ENCODE results near the gene ZNF30.
"Not testable (repeated sequence)": the region's sequence is repeated elsewhere in the genome, so short reads cannot be mapped to it uniquely, and the experiment has no call there.

ZNF30 gene

DNA sequence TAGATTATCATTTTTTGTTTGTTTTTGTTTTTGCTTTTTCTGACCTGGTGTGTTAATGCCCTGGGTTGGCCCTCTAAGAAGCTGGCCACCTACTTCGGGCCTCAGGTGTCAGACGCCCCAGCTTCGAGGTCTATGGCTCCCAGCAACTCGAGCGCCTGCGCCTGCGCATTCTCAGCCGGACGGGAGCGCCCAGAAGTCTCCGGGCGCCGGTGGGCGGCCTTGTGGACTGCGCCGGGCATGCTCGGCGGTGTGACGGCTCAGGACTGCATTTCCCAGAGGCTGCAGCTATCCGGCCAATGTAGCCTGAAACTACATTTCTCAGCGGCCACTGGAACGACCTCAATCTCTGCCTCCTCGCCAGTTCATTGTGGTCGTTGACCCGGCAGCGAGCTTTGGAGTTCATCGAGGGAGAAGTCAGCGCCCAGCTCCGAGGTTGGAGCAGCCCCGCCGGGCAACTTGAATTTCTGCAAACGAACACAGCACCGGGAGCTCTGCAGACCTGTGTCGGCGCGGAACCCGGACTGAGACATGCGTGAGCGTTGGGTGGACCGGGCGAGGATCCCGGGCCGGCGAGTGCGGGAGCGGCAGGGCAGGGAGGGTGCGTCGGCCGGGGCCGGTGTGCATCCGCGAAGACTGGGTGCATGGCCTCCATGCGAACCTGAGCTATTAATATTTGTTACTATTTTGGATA lies at the start of gene ZNF30:
TSS of gene ZNF30 (plus strand) at position 219 of the 691 bp plus-strand sequence. CDS start 3,045 bp downstream, outside the sequence.
- Mint-ChIP-seq H3K9me3 (no peaks in the 10 kb centered on the region), H3K36me3 (ENCODE audit: low read depth) (peaks cover 14% of the 10 kb centered on the region), H3K27me3 (no peaks in the 10 kb centered on the region), H3K4me1 (peaks cover 15% of the 10 kb centered on the region), H3K4me3 (peak within 1 kb of the TSS; percentile 90), H3K27ac (peak within 1 kb of the TSS; percentile 72)
- peak; percentile 99 for ATAC-seq
- DNase-seq = peak; percentile 86

DNA sequence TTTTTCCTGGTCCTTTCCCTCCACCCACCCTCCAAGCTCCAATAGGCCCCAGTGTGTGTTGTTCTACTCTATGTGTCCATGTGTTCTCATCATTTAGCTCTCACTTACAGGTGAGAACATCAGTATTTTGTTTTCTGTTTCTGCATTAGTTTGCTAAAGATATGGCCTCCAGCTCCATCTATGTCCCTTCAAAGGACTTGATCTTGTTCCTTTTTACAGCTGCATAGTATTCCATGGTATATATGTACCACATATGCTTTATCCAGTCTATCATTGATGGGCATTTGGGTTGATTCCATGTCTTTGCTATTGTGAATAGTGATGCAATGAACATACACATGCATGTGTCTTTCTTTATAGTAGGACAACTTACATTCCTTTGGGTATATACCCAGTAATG lies 47.1 kb upstream of the ZNF30 start:
- Mint-ChIP-seq H3K27ac (no peak overlapping the region), H3K4me1 (no peaks in the 10 kb centered on the region), H3K9me3 (peaks cover 14% of the 10 kb centered on the region), H3K4me3 (no peak overlapping the region), H3K27me3 (no peaks in the 10 kb centered on the region), H3K36me3 (ENCODE audit: low read depth) (no peaks in the 10 kb centered on the region)
- ATAC-seq (no peak), DNase-seq (no peak)

DNA sequence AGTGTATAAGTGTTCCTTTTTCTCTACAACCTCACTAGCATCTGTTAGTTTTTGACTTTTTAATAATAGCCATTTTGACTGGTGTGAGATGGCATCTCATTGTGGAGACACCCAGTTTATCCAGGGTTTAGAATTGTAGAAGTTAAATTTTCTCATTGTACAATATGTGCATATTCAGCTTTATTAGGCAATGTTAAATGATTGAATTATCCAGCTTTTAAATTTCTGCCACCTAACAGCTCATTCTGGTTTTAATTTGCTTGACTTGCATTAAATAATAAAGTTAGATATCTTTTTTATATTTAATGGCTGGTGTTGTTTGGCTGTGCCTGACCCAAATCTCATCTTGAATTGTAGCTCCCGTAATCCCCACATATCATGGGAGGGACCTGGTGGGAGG lies 46.7 kb upstream of the ZNF30 start:
- no peaks in the 10 kb centered on the region for H3K4me1 Mint-ChIP-seq
- peaks cover 18% of the 10 kb centered on the region for H3K9me3 Mint-ChIP-seq
- peaks cover 4% of the 10 kb centered on the region for H3K36me3 Mint-ChIP-seq (ENCODE audit: low read depth)
- ATAC-seq (no peak), DNase-seq (no peak)
- H3K4me3 Mint-ChIP-seq = no peak overlapping the region
- no peak overlapping the region for H3K27ac Mint-ChIP-seq
- no peaks in the 10 kb centered on the region for H3K27me3 Mint-ChIP-seq

DNA sequence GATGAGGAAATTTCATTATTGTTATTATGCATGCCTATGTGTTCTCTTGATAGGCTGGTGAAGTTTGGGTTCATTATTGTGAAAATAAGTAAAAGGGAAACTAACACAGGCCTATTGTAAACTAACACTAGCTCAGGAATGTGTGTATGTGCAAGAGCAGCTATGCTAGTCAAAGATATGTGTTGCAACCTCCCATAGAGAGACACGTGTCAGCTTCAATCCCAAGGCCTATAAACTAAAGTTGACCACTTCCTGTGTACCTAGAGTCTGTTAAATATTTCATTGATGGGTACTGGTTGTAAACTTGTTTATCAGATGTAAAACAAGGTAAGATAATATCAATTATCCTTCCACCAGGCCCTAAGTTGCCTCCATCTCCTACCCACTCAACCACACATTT lies 44.7 kb upstream of the ZNF30 start:
- Mint-ChIP-seq H3K9me3 (peaks cover 30% of the 10 kb centered on the region), H3K4me1 (no peaks in the 10 kb centered on the region), H3K27ac (no peak overlapping the region), H3K4me3 (no peak overlapping the region), H3K36me3 (ENCODE audit: low read depth) (peaks cover 5% of the 10 kb centered on the region), H3K27me3 (no peaks in the 10 kb centered on the region)
- ATAC-seq (no peak), DNase-seq (no peak)

DNA sequence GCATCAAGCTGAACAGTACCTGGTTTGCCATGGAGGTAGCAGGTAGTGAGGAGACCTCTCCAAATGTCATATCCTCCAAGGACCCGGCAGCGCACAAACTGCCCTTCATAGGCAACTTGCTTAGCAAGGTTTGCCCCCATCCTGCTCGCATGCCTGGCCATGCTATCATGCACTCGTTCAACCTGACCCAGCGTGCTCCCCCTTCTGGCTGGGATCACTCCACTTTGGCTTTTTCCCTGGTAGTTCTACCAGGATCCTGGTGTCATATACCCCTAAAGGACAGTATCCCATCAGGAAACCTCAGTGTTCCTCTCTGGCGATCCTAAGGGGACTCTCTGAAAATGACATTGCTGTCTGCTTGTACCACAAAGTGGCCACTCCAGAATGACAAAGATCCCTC lies 38.6 kb upstream of the ZNF30 start:
- Mint-ChIP-seq H3K27ac (no peak overlapping the region), H3K4me1 (no peaks in the 10 kb centered on the region), H3K4me3 (no peak overlapping the region)

DNA sequence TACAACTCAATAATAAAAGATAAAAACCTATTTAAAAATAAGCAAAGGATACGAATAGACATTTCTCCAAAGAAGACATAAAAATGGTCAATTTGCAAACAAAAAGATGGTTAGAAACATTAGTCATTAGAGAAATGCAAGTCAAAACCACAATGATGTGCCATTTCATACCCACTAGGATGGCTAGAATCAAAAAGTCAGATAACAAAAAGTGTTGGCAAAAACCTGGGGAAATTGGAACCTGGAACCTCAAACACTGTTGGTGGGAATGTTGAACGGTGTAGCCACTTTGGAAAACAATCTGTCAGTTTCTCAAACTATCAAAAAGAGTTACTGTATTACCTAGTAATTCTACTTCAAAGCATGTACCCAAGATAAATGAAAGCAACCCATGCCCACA lies 26.5 kb upstream of the ZNF30 start:
- peaks cover 16% of the 10 kb centered on the region for H3K9me3 Mint-ChIP-seq
- DNase-seq (no peak), ATAC-seq (no peak)
- no peak overlapping the region for H3K27ac Mint-ChIP-seq
- no peaks in the 10 kb centered on the region for H3K36me3 Mint-ChIP-seq (ENCODE audit: low read depth)
- H3K4me1 Mint-ChIP-seq = peaks cover 4% of the 10 kb centered on the region
- H3K4me3 Mint-ChIP-seq = no peak overlapping the region
- H3K27me3 Mint-ChIP-seq = peaks cover 16% of the 10 kb centered on the region

More for the DNA sequence above, 38.6 kb upstream of the ZNF30 start:
- Mint-ChIP-seq H3K36me3 (ENCODE audit: low read depth) (peaks cover 5% of the 10 kb centered on the region), H3K9me3 (peaks cover 32% of the 10 kb centered on the region), H3K27me3 (no peaks in the 10 kb centered on the region)
- DNase-seq (no peak), ATAC-seq (no peak)

DNA sequence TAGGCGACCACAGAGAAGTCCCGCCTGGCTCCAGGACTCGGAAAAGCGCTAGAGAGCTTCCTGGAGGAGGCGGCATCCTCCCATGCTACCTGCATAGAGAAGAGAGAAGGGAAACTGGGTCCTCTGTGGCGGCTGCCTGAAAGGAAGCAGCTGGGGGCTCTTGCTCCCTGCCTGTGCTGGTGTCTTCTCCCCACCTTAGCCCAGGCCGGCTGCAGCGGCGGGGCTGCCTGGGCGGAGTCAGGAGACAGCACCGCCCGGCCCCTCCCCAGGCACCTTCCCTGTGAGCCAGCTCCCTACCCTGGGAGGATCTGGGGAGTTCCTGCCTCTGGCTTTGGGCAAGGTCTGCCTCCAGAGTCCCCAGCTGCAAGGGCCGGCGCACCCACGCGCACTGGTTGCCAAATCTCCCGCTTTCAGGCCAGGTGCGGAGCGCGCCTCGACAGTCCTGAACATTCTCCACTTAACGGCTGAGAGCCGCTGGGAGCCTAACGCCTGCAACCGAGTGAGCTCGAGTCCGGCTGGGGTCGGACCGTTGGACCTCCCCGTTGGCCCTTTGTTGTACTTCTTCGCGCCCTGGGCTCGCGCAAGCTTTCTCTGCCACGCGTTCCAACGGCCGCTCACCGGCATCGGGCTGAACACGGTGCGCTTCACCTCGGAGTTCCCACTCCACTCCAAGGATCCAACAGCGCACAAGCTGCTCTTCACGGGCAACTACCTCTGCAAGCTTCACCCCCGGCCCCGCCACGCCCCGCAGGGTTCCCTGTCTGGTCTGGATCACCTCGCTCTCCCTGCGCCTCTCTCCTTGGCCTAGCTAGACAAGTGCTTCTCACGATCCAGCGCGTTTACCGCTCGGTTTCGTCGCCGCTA lies 21.8 kb upstream of the ZNF30 start:
- peaks cover 4% of the 10 kb centered on the region for H3K9me3 Mint-ChIP-seq
- peaks cover 11% of the 10 kb centered on the region for H3K4me1 Mint-ChIP-seq
- no peak overlapping the region for H3K27ac Mint-ChIP-seq
- DNase-seq = no peak
- peaks cover 4% of the 10 kb centered on the region for H3K36me3 Mint-ChIP-seq (ENCODE audit: low read depth)
- H3K4me3 Mint-ChIP-seq = peak overlapping the region; percentile 38
- ATAC-seq = no peak
- peaks cover 41% of the 10 kb centered on the region for H3K27me3 Mint-ChIP-seq

DNA sequence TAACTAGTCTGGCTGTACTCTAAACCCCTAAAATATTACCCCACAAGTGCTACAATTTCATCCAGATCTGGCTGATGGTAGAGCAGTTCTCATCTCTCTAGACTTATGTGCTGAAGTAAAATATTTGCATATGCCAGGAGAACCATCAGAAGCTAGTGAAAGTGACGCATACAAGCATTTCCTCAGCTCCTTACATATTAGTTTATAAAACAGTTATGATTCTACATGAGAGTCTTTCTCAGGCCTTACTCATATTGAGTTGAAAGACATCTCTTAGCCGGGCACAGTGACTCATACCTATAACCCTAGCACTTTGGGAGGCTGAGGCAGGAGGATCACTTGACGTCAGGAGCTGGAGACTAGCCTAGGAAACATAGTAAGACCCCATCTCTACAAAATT lies 15.9 kb upstream of the ZNF30 start:
- Mint-ChIP-seq H3K4me1 (peaks cover 2% of the 10 kb centered on the region), H3K27me3 (peaks cover 22% of the 10 kb centered on the region), H3K27ac (no peak overlapping the region), H3K4me3 (no peak overlapping the region), H3K9me3 (peaks cover 7% of the 10 kb centered on the region), H3K36me3 (ENCODE audit: low read depth) (peaks cover 4% of the 10 kb centered on the region)
- ATAC-seq (no peak), DNase-seq (no peak)

DNA sequence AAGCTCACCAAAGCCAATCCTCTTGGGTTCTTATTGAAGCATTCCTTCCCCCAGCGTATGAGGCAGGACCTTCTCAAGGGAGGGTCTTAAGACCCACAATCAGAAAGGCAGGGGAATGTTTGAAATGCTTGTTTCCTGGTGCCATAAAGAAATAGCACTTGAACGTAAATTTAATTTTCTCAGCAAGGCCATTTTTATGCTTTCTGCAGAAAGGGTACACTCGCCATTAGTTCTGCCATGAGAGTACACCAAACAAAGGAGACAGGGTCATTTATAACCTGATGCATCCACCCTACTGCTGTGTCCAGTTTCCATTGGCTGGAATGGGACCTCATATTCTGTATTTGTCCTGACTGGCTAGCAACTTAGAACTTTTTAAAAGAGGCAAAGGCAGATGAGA lies 9.6 kb upstream of the ZNF30 start:
- H3K27ac Mint-ChIP-seq; H3K4me1 Mint-ChIP-seq; H3K36me3 Mint-ChIP-seq (ENCODE audit: low read depth); H3K4me3 Mint-ChIP-seq; ATAC-seq; H3K27me3 Mint-ChIP-seq; DNase-seq: not testable (repeated sequence)
- peaks cover 24% of the 10 kb centered on the region for H3K9me3 Mint-ChIP-seq

DNA sequence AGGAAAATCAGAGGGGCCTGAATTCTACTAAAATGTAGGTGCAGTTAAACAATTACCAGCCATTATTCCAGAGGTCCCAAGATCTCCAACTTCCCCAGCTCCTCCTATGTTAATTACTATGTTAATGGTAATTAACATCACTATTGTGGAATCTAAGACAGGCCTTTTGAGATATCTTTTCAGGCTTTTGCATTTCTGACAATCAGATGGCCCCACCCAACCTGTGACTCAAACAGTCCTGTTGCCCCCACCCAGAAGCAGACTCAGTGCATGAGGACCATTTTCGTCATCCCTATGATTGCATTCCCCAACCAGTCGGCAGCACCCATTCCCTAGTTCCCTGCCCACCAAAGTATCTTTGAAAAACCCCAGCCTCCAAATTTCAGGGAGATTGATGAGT lies 8.5 kb upstream of the ZNF30 start:
- DNase-seq = no peak
- Mint-ChIP-seq H3K27ac (no peak overlapping the region), H3K9me3 (peaks cover 24% of the 10 kb centered on the region), H3K4me3 (no peak overlapping the region), H3K4me1 (no peaks in the 10 kb centered on the region), H3K36me3 (ENCODE audit: low read depth) (peaks cover 8% of the 10 kb centered on the region), H3K27me3 (no peaks in the 10 kb centered on the region)
- no peak for ATAC-seq

DNA sequence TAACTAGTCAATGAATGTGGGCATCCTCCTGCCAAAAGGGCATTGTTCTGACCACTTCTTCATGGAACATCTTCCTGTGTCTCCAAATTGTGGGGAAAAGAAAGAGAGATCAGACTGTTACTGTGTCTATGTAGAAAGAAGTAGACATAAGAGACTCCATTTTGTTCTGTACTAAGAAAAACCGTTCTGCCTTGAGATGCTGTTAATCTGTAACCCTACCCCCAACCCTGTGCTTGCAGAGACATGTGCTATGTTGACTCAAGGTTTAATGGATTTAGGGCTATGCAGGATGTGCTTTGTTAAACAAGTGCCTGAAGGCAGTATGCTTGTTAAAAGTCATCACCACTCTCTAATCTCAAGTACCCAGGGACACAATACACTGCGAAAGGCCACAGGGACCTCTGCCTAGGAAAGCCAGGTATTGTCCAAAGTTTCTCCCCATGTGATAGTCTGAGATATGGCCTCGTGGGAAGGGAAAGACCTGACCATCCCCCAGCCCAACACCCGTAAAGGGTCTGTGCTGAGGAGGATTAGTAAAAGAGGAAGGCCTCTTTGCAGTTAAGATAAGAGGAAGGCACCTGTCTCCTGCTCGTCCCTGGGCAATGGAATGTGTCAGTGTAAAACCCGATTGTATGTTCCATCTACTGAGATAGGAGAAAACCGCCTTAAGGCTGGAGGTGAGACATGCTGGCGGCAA lies 6.5 kb upstream of the ZNF30 start:
- H3K4me1 Mint-ChIP-seq; DNase-seq; H3K27ac Mint-ChIP-seq; ATAC-seq; H3K36me3 Mint-ChIP-seq (ENCODE audit: low read depth); H3K27me3 Mint-ChIP-seq; H3K4me3 Mint-ChIP-seq: not testable (repeated sequence)
- peaks cover 20% of the 10 kb centered on the region for H3K9me3 Mint-ChIP-seq

DNA sequence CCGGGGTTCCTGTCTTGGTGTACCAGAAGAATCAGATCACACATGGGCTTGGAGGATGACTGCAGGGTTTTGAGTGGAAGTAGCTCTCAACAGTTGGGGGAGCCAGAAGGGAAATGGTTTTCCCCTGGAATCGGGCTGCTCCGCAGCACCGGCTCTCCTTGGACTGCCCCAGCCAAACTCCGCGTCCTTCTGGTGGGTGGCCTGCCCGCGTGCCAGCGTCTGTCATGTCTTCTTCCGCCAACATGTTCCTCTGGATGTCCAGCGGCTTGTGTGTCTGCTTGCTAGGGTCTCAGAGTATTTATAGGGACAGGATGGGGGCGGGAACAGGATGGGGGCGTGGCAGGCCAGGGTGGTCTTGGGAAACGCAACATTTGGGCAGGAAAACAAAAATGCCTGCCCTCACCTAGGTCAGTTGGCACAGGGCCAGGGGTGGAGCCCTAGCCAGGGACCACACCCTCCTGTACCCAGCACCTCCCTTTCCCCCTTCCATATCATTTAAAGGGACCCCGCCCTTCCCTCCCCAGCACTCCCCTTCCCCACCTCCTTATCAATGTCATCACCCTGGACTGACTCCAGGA lies 1.3 kb upstream of the ZNF30 start:
- peaks cover 15% of the 10 kb centered on the region for H3K4me1 Mint-ChIP-seq
- H3K27ac Mint-ChIP-seq = no peak overlapping the region
- no peaks in the 10 kb centered on the region for H3K27me3 Mint-ChIP-seq
- no peak overlapping the region for H3K4me3 Mint-ChIP-seq
- H3K9me3 Mint-ChIP-seq = no peaks in the 10 kb centered on the region
- H3K36me3 Mint-ChIP-seq (ENCODE audit: low read depth) = peaks cover 8% of the 10 kb centered on the region
- ATAC-seq (no peak), DNase-seq (no peak)

DNA sequence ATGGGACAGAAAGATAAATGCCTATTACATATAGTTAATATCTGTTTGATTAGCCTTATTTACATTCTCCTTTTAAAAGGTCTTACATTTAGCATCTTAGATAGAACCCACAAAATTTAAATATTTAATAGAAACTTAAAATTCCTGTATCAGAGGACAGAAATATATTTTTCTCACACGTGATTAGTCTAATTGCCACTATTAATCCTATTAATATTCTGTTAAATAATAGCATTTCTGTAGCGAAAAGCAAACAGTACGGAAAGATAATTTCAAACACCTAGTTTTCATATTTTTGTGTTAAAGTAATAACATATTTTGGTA lies 380 bp upstream of the ZNF30 start:
- H3K9me3 Mint-ChIP-seq = no peaks in the 10 kb centered on the region

DNA sequence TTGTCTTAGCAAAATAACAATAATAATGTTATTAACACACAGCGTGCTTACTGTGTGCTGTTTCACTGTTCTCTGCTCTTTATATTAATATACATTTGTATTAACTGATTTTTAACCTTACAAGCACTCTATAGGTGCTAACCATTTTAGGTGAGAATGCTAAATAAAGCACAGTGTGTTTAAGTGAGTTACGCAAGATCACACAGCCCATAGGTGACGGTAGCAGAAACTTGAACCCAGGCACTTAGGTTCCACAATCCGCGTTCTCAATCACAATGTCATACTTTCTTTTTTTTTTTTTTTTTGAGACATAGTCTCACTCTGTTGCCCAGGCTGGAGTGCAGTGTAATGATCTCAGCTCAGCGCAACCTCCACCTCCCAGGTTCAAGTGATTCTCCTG lies 5.8 kb downstream of the ZNF30 start:
- peaks cover 59% of the 10 kb centered on the region for H3K36me3 Mint-ChIP-seq (ENCODE audit: low read depth)
- no peak overlapping the region for H3K27ac Mint-ChIP-seq
- peaks cover 13% of the 10 kb centered on the region for H3K9me3 Mint-ChIP-seq
- no peak overlapping the region for H3K4me3 Mint-ChIP-seq
- ATAC-seq (no peak), DNase-seq (no peak)
- H3K4me1 Mint-ChIP-seq = peaks cover 5% of the 10 kb centered on the region
- no peaks in the 10 kb centered on the region for H3K27me3 Mint-ChIP-seq

More for the DNA sequence above, 380 bp upstream of the ZNF30 start:
- Mint-ChIP-seq H3K36me3 (ENCODE audit: low read depth) (peaks cover 10% of the 10 kb centered on the region), H3K4me1 (peaks cover 15% of the 10 kb centered on the region), H3K27me3 (no peaks in the 10 kb centered on the region), H3K27ac (no peak overlapping the region), H3K4me3 (peak overlapping the region; percentile 90)
- no peak for DNase-seq
- no peak for ATAC-seq

Measured in activated naive CD8-positive, alpha-beta T cell treated with anti-CD3 and anti-CD28 coated beads, Interleukin-2, amount 50 U/mL, for 24 hours (primary cell).